Neuronal stem cell (in vitro differentiated cells): ENCODE measurements around the gene ARHGEF7.

Source experiments
- DNase-seq: peaks from one replicate; pipeline ENCODE4 v3.0.0-alpha.2; 2013; ENCODE audit warnings: low spot score
- H2AFZ ChIP-seq: one replicate; pipeline ENCODE4 v1.6.1; 2013; ENCODE audit warnings: mild to moderate bottlenecking, low read length, inconsistent platforms
- H2AK5ac ChIP-seq: 2 replicates; pipeline ENCODE4 v1.6.1; 2013; ENCODE audit warnings: low read depth, mild to moderate bottlenecking, inconsistent platforms, low read length, moderate library complexity, mixed read lengths
- H2BK120ac ChIP-seq: 2 replicates; pipeline ENCODE4 v1.6.1; 2013; ENCODE audit warnings: low read depth, mild to moderate bottlenecking, inconsistent platforms, low read length, moderate library complexity, mixed read lengths
- H2BK12ac ChIP-seq: one replicate; pipeline ENCODE4 v1.6.1; 2013; ENCODE audit warnings: low read length, inconsistent platforms
- H2BK15ac ChIP-seq: 2 replicates; pipeline ENCODE4 v1.6.1; 2013; ENCODE audit warnings: mild to moderate bottlenecking, low read length, inconsistent platforms, mixed read lengths
- H2BK5ac ChIP-seq: one replicate; pipeline ENCODE4 v1.6.1; 2013; ENCODE audit warnings: inconsistent platforms, mild to moderate bottlenecking, low read length, moderate library complexity
- H3K14ac ChIP-seq: one replicate; pipeline ENCODE4 v1.6.1; 2013; ENCODE audit warnings: low read length, inconsistent platforms
- H3K18ac ChIP-seq: 2 replicates; pipeline ENCODE4 v1.6.1; 2013; ENCODE audit warnings: low read length, inconsistent platforms
- H3K23ac ChIP-seq: 2 replicates; pipeline ENCODE4 v1.6.1; 2013; ENCODE audit warnings: low read depth, mild to moderate bottlenecking, mixed read lengths, low read length, inconsistent platforms; ENCODE audit not compliant: poor library complexity
- H3K27ac ChIP-seq: replicated peaks from 3 replicates; pipeline ENCODE4 v1.5.1; 2013; ENCODE audit warnings: low read length, inconsistent platforms
- H3K27me3 ChIP-seq, 3 experiments: 2 replicates each; pipeline ENCODE4 v1.6.1; 2013; ENCODE audit warnings: low read length in 3 of 3, mild to moderate bottlenecking in 2 of 3, inconsistent platforms in 1 of 3, low read depth in 1 of 3, mixed read lengths in 1 of 3, moderate library complexity in 1 of 3; ENCODE audit not compliant: control insufficient read depth in 3 of 3, insufficient read depth in 3 of 3
- H3K36me3 ChIP-seq, 2 donors: replicated peaks in 1 of 2; 2 replicates each; pipeline ENCODE4 v1.6.1; 2013; ENCODE audit warnings: low read length in 2 of 2; ENCODE audit not compliant: control insufficient read depth in 2 of 2, insufficient read depth in 2 of 2
- H3K4ac ChIP-seq: 2 replicates; pipeline ENCODE4 v1.6.1; 2013; ENCODE audit warnings: inconsistent platforms, mild to moderate bottlenecking, low read length, moderate library complexity
- H3K4me1 ChIP-seq, 2 donors: 1 replicate in 1 of 2; 2 replicates in 1 of 2; pipeline ENCODE4 v1.6.1; 2013; ENCODE audit warnings: low read length in 2 of 2, low read depth in 1 of 2; ENCODE audit not compliant: control insufficient read depth in 2 of 2, insufficient read depth in 1 of 2
- H3K4me2 ChIP-seq: one replicate; pipeline ENCODE4 v1.6.1; 2013; ENCODE audit warnings: mild to moderate bottlenecking, low read length, inconsistent platforms; ENCODE audit not compliant: insufficient read depth, poor library complexity, severe bottlenecking
- H3K4me3 ChIP-seq, 2 donors: 2 replicates each; pipeline ENCODE4 v1.5.1; 2013; ENCODE audit warnings: low read length in 2 of 2, mild to moderate bottlenecking in 2 of 2, inconsistent platforms in 1 of 2, moderate library complexity in 1 of 2
- H3K79me1 ChIP-seq: one replicate; pipeline ENCODE4 v1.6.1; 2013; ENCODE audit warnings: low read depth, mild to moderate bottlenecking, inconsistent platforms, low read length, moderate library complexity
- H3K9ac ChIP-seq: one replicate; pipeline ENCODE4 v1.6.1; 2013; ENCODE audit warnings: mild to moderate bottlenecking, low read depth, low read length, inconsistent platforms; ENCODE audit not compliant: poor library complexity
- H3K9me3 ChIP-seq, 2 donors: replicated peaks in 1 of 2; 2 replicates each; pipeline versions ENCODE3 to v1.6.1; 2013; ENCODE audit warnings: low read length in 2 of 2, mild to moderate bottlenecking in 2 of 2, inconsistent platforms in 1 of 2, low read depth in 1 of 2, mixed read lengths in 1 of 2, moderate library complexity in 1 of 2; ENCODE audit not compliant: control insufficient read depth in 2 of 2, insufficient read depth in 1 of 2
- H4K8ac ChIP-seq: one replicate; pipeline ENCODE4 v1.6.1; 2013; ENCODE audit warnings: low read depth, mild to moderate bottlenecking, inconsistent platforms, low read length, moderate library complexity
- H4K91ac ChIP-seq: one replicate; pipeline ENCODE4 v1.6.1; 2013; ENCODE audit warnings: low read length, low read depth, mild to moderate bottlenecking, inconsistent platforms; ENCODE audit not compliant: poor library complexity
- WGBS, 2 donors: extraction: QIAGEN DNeasy Blood & Tissue Kit; methylation state at CpG; one replicate each; pipeline ENCODE4 v1.1.7; 2013; ENCODE audit warnings: missing lambda C conversion rate in 2 of 2, mixed read lengths in 1 of 2; ENCODE audit not compliant: insufficient read length in 2 of 2, insufficient replicate concordance in 1 of 2; ENCODE audit errors: extremely low coverage in 2 of 2; 5-methylcytosine and 5-hydroxymethylcytosine counted together

The ARHGEF7 gene

DNA sequence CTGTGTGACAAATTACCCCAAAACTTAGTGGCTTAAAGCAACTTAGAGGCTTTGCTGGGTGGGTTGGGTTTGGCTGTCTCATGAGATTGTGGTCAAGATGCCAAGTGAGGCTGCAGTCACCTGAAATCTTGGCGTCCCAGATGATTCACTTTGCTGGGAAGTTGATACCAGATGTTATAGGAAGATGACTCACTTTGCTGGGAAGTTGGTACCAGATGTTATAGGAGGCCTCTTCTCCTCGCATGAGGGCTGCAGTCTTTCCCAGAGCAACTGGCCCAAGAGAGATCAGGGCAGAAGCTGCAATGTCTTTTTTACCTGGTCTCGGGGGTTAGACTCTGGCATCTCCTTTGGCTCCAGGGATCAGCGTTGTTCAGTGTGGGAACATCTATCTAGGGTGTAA lies 222.1 kb downstream of the ARHGEF7 start:
- Histone ChIP-seq H3K4me3 (no peak overlapping the region), H3K4ac (no peak overlapping the region), H2BK15ac (no peak overlapping the region), H3K23ac (no peak overlapping the region), H2BK12ac (no peak overlapping the region), H4K91ac (no peak overlapping the region), H3K9me3 (peaks cover 0 to 2% of the 10 kb centered on the region in 2 donors), H3K36me3 (no peaks in the 10 kb centered on the region), H2AFZ (no peak overlapping the region), H3K27me3 (no peaks in the 10 kb centered on the region), H3K4me1 (no peaks in the 10 kb centered on the region), H3K18ac (no peak overlapping the region), H4K8ac (no peak overlapping the region), H3K9ac (no peak overlapping the region), H3K27ac (no peak overlapping the region), H3K4me2 (no peak overlapping the region), H2BK120ac (no peak overlapping the region), H3K14ac (no peak overlapping the region), H3K79me1 (no peaks in the 10 kb centered on the region), H2AK5ac (no peak overlapping the region), H2BK5ac (no peak overlapping the region)
- no peak for DNase-seq
- no CpG with 5 or more reads among the region's 4 CpGs for WGBS, 2 donors

DNA sequence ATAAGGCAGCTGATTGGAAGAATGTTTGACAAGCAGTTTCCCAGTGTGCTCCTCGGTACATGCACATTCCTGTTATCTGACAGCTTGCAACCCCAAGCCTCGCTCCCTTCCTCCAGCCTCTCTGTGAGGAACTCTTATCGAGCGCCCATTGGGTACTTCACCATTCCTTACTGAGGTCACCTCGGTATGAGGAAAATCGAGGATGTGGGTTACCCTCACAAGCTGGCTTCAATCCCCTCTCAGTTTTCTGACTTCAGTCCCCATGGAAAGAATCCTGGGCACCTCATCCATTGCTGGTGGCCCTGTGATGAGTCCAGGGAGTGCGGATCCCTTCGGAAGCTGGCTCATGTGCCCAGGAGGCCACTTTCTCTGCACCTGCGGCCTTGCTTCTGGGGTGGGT lies 222.6 kb downstream of the ARHGEF7 start:
- H2BK12ac ChIP-seq = no peak overlapping the region
- H2AFZ ChIP-seq = no peak overlapping the region
- H2BK5ac ChIP-seq = no peak overlapping the region
- no peaks in the 10 kb centered on the region for H3K27me3 ChIP-seq
- H3K27ac ChIP-seq = no peak overlapping the region
- WGBS, 2 donors = no CpG with 5 or more reads among the region's 9 CpGs
- H3K4me3 ChIP-seq = no peak overlapping the region
- no peak overlapping the region for H4K8ac ChIP-seq
- no peak overlapping the region for H3K14ac ChIP-seq
- peaks cover 0 to 2% of the 10 kb centered on the region in 2 donors for H3K9me3 ChIP-seq
- H2BK15ac ChIP-seq = no peak overlapping the region
- H4K91ac ChIP-seq = no peak overlapping the region
- H2BK120ac ChIP-seq = no peak overlapping the region
- H3K4me2 ChIP-seq = no peak overlapping the region
- DNase-seq = no peak
- no peak overlapping the region for H3K4ac ChIP-seq
- H3K36me3 ChIP-seq = no peaks in the 10 kb centered on the region
- no peaks in the 10 kb centered on the region for H3K79me1 ChIP-seq
- H3K4me1 ChIP-seq = no peaks in the 10 kb centered on the region
- H2AK5ac ChIP-seq = no peak overlapping the region
- H3K23ac ChIP-seq = no peak overlapping the region
- no peak overlapping the region for H3K9ac ChIP-seq
- H3K18ac ChIP-seq = no peak overlapping the region

DNA sequence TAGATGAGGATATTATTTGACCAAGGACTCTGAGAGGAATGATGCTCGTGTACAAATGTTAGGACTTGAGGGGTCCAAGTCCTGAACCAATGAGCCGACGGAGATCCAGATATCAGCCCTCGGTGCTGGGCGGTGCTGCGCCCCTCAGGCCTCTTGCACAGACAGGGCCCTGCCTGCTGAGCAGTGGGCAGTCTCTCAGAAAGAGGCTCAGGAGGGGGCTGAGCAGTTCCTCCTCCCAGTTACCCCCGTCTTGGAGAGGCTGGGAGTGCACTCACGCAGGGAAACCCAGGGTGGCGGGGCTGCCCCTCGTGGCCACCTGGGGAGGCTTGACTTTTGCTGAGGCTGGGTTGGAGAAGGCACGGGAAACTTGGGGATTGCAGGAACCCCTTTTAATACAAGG lies 223.7 kb downstream of the ARHGEF7 start:
- Histone ChIP-seq H4K8ac (no peak overlapping the region), H3K18ac (no peak overlapping the region), H3K36me3 (no peaks in the 10 kb centered on the region), H3K9me3 (peaks cover 0 to 2% of the 10 kb centered on the region in 2 donors), H2BK15ac (no peak overlapping the region), H3K23ac (no peak overlapping the region), H2AK5ac (no peak overlapping the region), H3K9ac (no peak overlapping the region), H3K79me1 (no peaks in the 10 kb centered on the region), H3K14ac (no peak overlapping the region), H2BK12ac (no peak overlapping the region), H2BK120ac (no peak overlapping the region), H4K91ac (no peak overlapping the region), H3K4me1 (no peaks in the 10 kb centered on the region), H3K27ac (no peak overlapping the region), H3K4me2 (no peak overlapping the region), H2AFZ (no peak overlapping the region), H3K4ac (no peak overlapping the region), H3K27me3 (no peaks in the 10 kb centered on the region), H3K4me3 (no peak overlapping the region), H2BK5ac (no peak overlapping the region)
- DNase-seq = no peak
- WGBS, 2 donors = no CpG with 5 or more reads among the region's 11 CpGs

DNA sequence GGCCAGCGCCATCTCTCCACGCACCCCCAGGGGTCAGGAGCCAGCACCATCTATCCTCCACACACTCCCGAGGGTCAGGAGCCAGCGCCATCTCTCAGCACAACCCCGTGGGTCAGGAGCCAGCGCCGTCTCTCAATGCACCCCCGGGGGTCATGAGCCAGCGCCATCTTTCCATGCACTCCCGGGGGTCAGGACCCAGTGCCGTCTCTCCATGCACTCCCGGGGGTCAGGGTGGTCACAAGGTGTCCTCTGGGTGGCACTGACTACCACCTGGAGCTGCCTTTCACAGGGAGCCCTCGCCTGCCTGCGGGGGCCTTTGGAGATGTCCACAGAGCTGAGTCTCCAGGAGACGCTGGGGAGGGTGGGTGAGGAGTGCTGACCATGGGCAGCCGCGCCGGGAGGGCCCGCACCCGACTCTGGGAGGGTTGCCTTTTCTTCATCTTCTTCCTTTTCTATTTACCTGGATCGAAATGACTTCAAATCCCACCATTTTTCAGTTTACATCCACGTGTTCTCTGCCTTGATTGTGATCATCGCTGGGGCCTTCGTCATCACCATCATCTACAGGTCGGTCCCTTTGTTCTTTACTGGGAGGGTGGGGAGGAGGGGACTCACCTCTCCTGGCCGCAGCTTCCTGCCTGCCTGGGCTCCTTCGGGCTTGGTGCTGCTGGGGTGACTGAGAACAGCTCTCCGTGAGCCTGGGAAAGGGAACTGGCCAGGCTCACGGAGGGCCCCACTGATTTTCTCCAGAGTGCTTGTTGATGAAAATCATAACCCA lies 224.4 kb downstream of the ARHGEF7 start:
- H3K4me2 ChIP-seq = no peak overlapping the region
- H2BK5ac ChIP-seq = no peak overlapping the region
- H2BK120ac ChIP-seq = no peak overlapping the region
- no peak overlapping the region for H2BK15ac ChIP-seq
- peaks cover 0 to 3% of the 10 kb centered on the region in 2 donors for H3K4me1 ChIP-seq
- no peak overlapping the region for H3K14ac ChIP-seq
- no peak overlapping the region for H4K8ac ChIP-seq
- no peak for DNase-seq
- no peaks in the 10 kb centered on the region for H3K36me3 ChIP-seq
- no peaks in the 10 kb centered on the region for H3K27me3 ChIP-seq
- H3K79me1 ChIP-seq = no peaks in the 10 kb centered on the region
- no peak overlapping the region for H3K9ac ChIP-seq
- H3K23ac ChIP-seq = no peak overlapping the region
- no peak overlapping the region for H2BK12ac ChIP-seq
- no peak overlapping the region for H2AFZ ChIP-seq
- H4K91ac ChIP-seq = no peak overlapping the region
- no peak overlapping the region for H3K18ac ChIP-seq
- no peak overlapping the region for H2AK5ac ChIP-seq
- no peak overlapping the region for H3K27ac ChIP-seq
- no peak overlapping the region for H3K4me3 ChIP-seq
- no peak overlapping the region for H3K4ac ChIP-seq
- H3K9me3 ChIP-seq = no peaks in the 10 kb centered on the region
- no CpG with 5 or more reads among the region's 29 CpGs for WGBS, 2 donors
